K562 (cell line): ENCODE data around the gene EVPL. TPM values are rescaled to one million over a fixed set of nuclear protein-coding genes. Genes with fewer than 3 reads are reported as not detected.

Source experiments
- BDP1 ChIP-seq: IDR thresholded peaks from 3 replicates; pipeline ENCODE4 v1.6.1; 2011; ENCODE audit not compliant: insufficient read length, insufficient read depth
- BRF1 ChIP-seq: IDR thresholded peaks from 3 replicates; pipeline ENCODE4 v1.6.1; 2011; ENCODE audit warnings: borderline replicate concordance, mild to moderate bottlenecking; ENCODE audit not compliant: insufficient read length; ENCODE audit errors: extremely low read depth
- HDAC8 ChIP-seq: fragments of 450-650 bp; IDR thresholded peaks from 2 replicates; pipeline ENCODE4 v1.6.1; 2016; ENCODE audit warnings: mild to moderate bottlenecking, missing genetic modification characterization, moderate library complexity, missing compliant biosample characterization
- HINFP ChIP-seq: fragments of 450-650 bp; conservative IDR thresholded peaks from 2 replicates; pipeline ENCODE4 v1.6.1; 2016; ENCODE audit warnings: missing genetic modification characterization, low read depth, mild to moderate bottlenecking, control low read depth, missing compliant biosample characterization
- HNRNPK ChIP-seq: fragments of 200-400 bp; formaldehyde crosslinking; IDR thresholded peaks from one replicate; pipeline ENCODE4 v1.6.1; 2018; ENCODE audit warnings: mild to moderate bottlenecking, low read depth, low read length; ENCODE audit not compliant: poor library complexity, severe bottlenecking
- MAFG ChIP-seq: fragments of 450-650 bp; conservative IDR thresholded peaks from 2 replicates; pipeline ENCODE4 v1.6.1; 2016; ENCODE audit warnings: missing genetic modification characterization, missing compliant biosample characterization
- STAT5B ChIP-seq: fragments of 250-450 bp; sonication (Bioruptor Pico); IDR thresholded peaks from 2 replicates; pipeline ENCODE4 v1.8.0; 2021; ENCODE audit warnings: mild to moderate bottlenecking, inconsistent platforms
- TOE1 ChIP-seq, 2 experiments: fragments of 450-650 bp in 1 of 2; sonication (generic) in 1 of 2; formaldehyde crosslinking in 1 of 2; IDR thresholded peaks; 2 replicates each; pipeline versions ENCODE4 v1.7.1 to v1.8.0; 2016 to 2022; ENCODE audit warnings: borderline replicate concordance in 2 of 2, mild to moderate bottlenecking in 2 of 2, antibody characterized with exemption in 1 of 2, inconsistent platforms in 1 of 2, low read depth in 1 of 2, missing genetic modification reagents in 1 of 2, moderate library complexity in 1 of 2
- ZNF655 ChIP-seq: fragments of 250-450 bp; sonication (Bioruptor Pico); IDR thresholded peaks from 2 replicates; pipeline ENCODE4 v1.5.0; 2021
- polyA plus RNA-seq, 8 experiments: library from polyadenylated mRNA; depleted of rRNA in 4 of 8; stranded (reverse) in 5 of 8; unstranded in 3 of 8; fragments of >200 nt; fragmentation: Nextera tagmentation in 2 of 8; fragmentation: Illumina TruSeq in 1 of 8; extraction: Ambion mirVana in 2 of 8; extraction: Trizol in 1 of 8; gene quantifications; 2 replicates each; pipeline versions ENCODE4 v1.2.1 to v1.2.3, GENCODE V29; 2011 to 2014; ENCODE audit warnings: inconsistent platforms in 1 of 8, missing spikeins in 1 of 8
- total RNA-seq, 7 experiments: library from RNA; depleted of rRNA in 6 of 7; stranded (reverse); fragments of >200 nt in 6 of 7; fragmentation: Illumina TruSeq in 2 of 7; extraction: Trizol in 2 of 7; gene quantifications; 2 replicates each; pipeline versions ENCODE4 v1.2.1 to v1.2.3, GENCODE V29; 2011 to 2021; ENCODE audit warnings: low replicate concordance in 1 of 7

Gene EVPL
- total and polyA plus RNA-seq, 9 of the 15 experiments (the other 6 are each of a cell fraction or from before 2014, with no cell fraction given): 0.08 to 0.18 (median 0.16) TPM; not detected in 5

GRCh38 chr17:76051561-76051960 lies 24.5 kb upstream of the EVPL start (continued):
- TF ChIP-seq HINFP (no peak), MAFG (tag) (no peak), STAT5B (CRISPR knock-in tag) (no peak), HNRNPK (no peak), HDAC8 (tag) (no peak), BDP1 (no peak), ZNF655 (CRISPR knock-in tag) (no peak), TOE1 (IDR thresholded peaks at IDR 0.05; ENCODE audit: borderline replicate concordance) (no peak), TOE1 (CRISPR knock-in tag; IDR thresholded peaks at IDR 0.05; ENCODE audit: borderline replicate concordance, low read depth) (no peak), BRF1 (no peak)
